Caco-2 (cell line): Measurements from ENCODE around the gene HELZ. TPM values are rescaled to one million over a fixed set of nuclear protein-coding genes. Genes with fewer than 3 reads are reported as not detected.
"Not testable (repeated sequence)": the region's sequence is repeated elsewhere in the genome, so short reads cannot be mapped to it uniquely, and the experiment has no call there.

Experiments
- BruUV-seq: library from RNA; stranded (reverse); fragments of 400-500 nt; replicated peaks from 2 replicates; lab custom pipeline; 2021; lab: Mats Ljungman, UMichigan
- CTCF ChIA-PET: fragments of 300-600 bp; sonication (Branson Sonifier 250); formaldehyde crosslinking; loops from one replicate; lab custom pipeline; 2022; ENCODE audit warnings: antibody characterized with exemption; lab: Charles Lee
- POLR2A ChIA-PET: fragments of 300-600 bp; sonication (Branson Sonifier 250); formaldehyde crosslinking; loops from one replicate; lab custom pipeline; 2022; ENCODE audit warnings: antibody characterized with exemption; lab: Charles Lee
- DNase-seq, 2 experiments: peaks; one replicate each; pipeline versions ENCODE4 v3.0.0 to v3.0.0-alpha.2; 2020 to 2022
- H3K27me3 ChIP-seq: replicated peaks from 2 replicates; pipeline ENCODE4 v1.6.0; 2011; ENCODE audit warnings: low read length; ENCODE audit not compliant: control insufficient read depth, insufficient read depth
- H3K36me3 ChIP-seq: 2 replicates; pipeline ENCODE4 v1.5.1; 2011; ENCODE audit warnings: low read length; ENCODE audit not compliant: control insufficient read depth, insufficient read depth
- H3K4me1 ChIP-seq: fragments of 250-450 bp; sonication (Bioruptor Pico); 2 replicates; pipeline ENCODE4 v1.5.1; 2020; ENCODE audit warnings: mild to moderate bottlenecking
- H3K4me3 ChIP-seq: 2 replicates; pipeline ENCODE4 v1.5.1; 2011; ENCODE audit warnings: low read depth, mild to moderate bottlenecking, control low read depth, low read length
- H3K9me3 ChIP-seq: fragments of 250-450 bp; sonication (Bioruptor Pico); 2 replicates; pipeline ENCODE4 v1.5.1; 2020; ENCODE audit warnings: mild to moderate bottlenecking, moderate library complexity
- H3K27ac Mint-ChIP-seq: one replicate; pipeline ENCODE4 v1.8.0; 2022; ENCODE audit warnings: mixed read lengths; ENCODE audit not compliant: unreplicated experiment
- H3K27me3 Mint-ChIP-seq: one replicate; pipeline ENCODE4 v1.8.0; 2022; ENCODE audit warnings: mixed read lengths; ENCODE audit not compliant: insufficient read depth, unreplicated experiment
- H3K36me3 Mint-ChIP-seq: one replicate; pipeline ENCODE4 v1.8.0; 2022; ENCODE audit warnings: mild to moderate bottlenecking, mixed read lengths; ENCODE audit not compliant: insufficient read depth, unreplicated experiment
- H3K4me1 Mint-ChIP-seq: one replicate; pipeline ENCODE4 v1.8.0; 2022; ENCODE audit warnings: low read depth, mixed read lengths; ENCODE audit not compliant: unreplicated experiment
- H3K4me3 Mint-ChIP-seq: one replicate; pipeline ENCODE4 v1.8.0; 2022; ENCODE audit warnings: mild to moderate bottlenecking, moderate library complexity, mixed read lengths; ENCODE audit not compliant: unreplicated experiment
- H3K9me3 Mint-ChIP-seq: one replicate; pipeline ENCODE4 v1.8.0; 2022; ENCODE audit warnings: mixed read lengths; ENCODE audit not compliant: unreplicated experiment
- CTCF ChIP-seq, 2 experiments: fragments of 200-600 bp in 1 of 2; IDR thresholded peaks; 1 replicate in 1 of 2; 2 replicates in 1 of 2; pipeline versions ENCODE4 v1.5.1 to v1.8.0; 2011 to 2022; ENCODE audit warnings: antibody characterized with exemption in 1 of 2, control low read depth in 1 of 2, inconsistent platforms in 1 of 2, low read depth in 1 of 2, low read length in 1 of 2, mild to moderate bottlenecking in 1 of 2, moderate library complexity in 1 of 2; ENCODE audit not compliant: insufficient read depth in 1 of 2, severe bottlenecking in 1 of 2, unreplicated experiment in 1 of 2
- intact Hi-C: fragments of 100-400 bp; cut with micrococcal nuclease; formaldehyde crosslinking; loops from one replicate; pipeline ENCODE4 v1.10.0; 2022; ENCODE audit not compliant: unreplicated experiment
- total RNA-seq: library from RNA; stranded (reverse); gene quantifications from 2 replicates; pipeline ENCODE4 v1.2.3, GENCODE V29; 2022

The HELZ gene
- total RNA-seq, 1 experiment from 2014 or later: 63.8 TPM

GRCh38 chr17:67128700-67129099, 116.3 kb downstream of the HELZ start:
- H3K4me1 Mint-ChIP-seq: peaks cover 10% of the 10 kb centered on the region
- H3K36me3 ChIP-seq: peaks cover 1% of the 10 kb centered on the region; the same call in 1 of the 2 replicates
- H3K4me3 Mint-ChIP-seq: no peak overlapping the region
- DNase-seq: no peak
- intact Hi-C loops: no loop called here
- H3K27ac Mint-ChIP-seq: no peak overlapping the region
- H3K9me3 Mint-ChIP-seq: no peaks in the 10 kb centered on the region
- no peaks in the 10 kb centered on the region for H3K27me3 ChIP-seq
- no peaks in the 10 kb centered on the region for H3K9me3 ChIP-seq
- H3K4me3 ChIP-seq: no peak overlapping the region
- POLR2A ChIA-PET: no interaction called here
- H3K27me3 Mint-ChIP-seq: no peaks in the 10 kb centered on the region
- H3K36me3 Mint-ChIP-seq: peaks cover 14% of the 10 kb centered on the region
- no peaks in the 10 kb centered on the region for H3K4me1 ChIP-seq
- TF ChIP-seq CTCF (IDR thresholded peaks at IDR 0.05; ENCODE audit: insufficient read depth in 1 of 2, low read depth in 1 of 2, low read length in 1 of 2, severe bottlenecking in 1 of 2, unreplicated experiment in 1 of 2): no peak
- BruUV-seq: no TSS peak
- CTCF ChIA-PET: no interaction called here

- CTCF ChIA-PET: no interaction called here
- Histone ChIP-seq H3K9me3 (no peaks in the 10 kb centered on the region), H3K4me3 (no peak overlapping the region), H3K36me3 (peaks cover 1% of the 10 kb centered on the region; the same call in 1 of the 2 replicates), H3K4me1 (no peaks in the 10 kb centered on the region), H3K27me3 (no peaks in the 10 kb centered on the region)
- peaks cover 10% of the 10 kb centered on the region for H3K4me1 Mint-ChIP-seq
- no peak for DNase-seq
- intact Hi-C loops: no loop called here
- BruUV-seq: no TSS peak
- H3K27ac Mint-ChIP-seq: no peak overlapping the region
- no peak for TF ChIP-seq CTCF (IDR thresholded peaks at IDR 0.05; ENCODE audit: insufficient read depth in 1 of 2, low read depth in 1 of 2, low read length in 1 of 2, severe bottlenecking in 1 of 2, unreplicated experiment in 1 of 2)
- no peaks in the 10 kb centered on the region for H3K27me3 Mint-ChIP-seq
- H3K9me3 Mint-ChIP-seq: no peaks in the 10 kb centered on the region
- POLR2A ChIA-PET: no interaction called here
- no peak overlapping the region for H3K4me3 Mint-ChIP-seq
- H3K36me3 Mint-ChIP-seq: peaks cover 17% of the 10 kb centered on the region
These were observed 117.1 kb downstream of the HELZ start for GRCh38 chr17:67127925-67128324.

- TF ChIP-seq CTCF (IDR thresholded peaks at IDR 0.05; ENCODE audit: insufficient read depth in 1 of 2, low read depth in 1 of 2, low read length in 1 of 2, severe bottlenecking in 1 of 2, unreplicated experiment in 1 of 2): no peak
- no peaks in the 10 kb centered on the region for H3K27me3 Mint-ChIP-seq
- H3K36me3 Mint-ChIP-seq: peaks cover 25% of the 10 kb centered on the region
- no peak overlapping the region for H3K4me3 ChIP-seq
- H3K27me3 ChIP-seq: no peaks in the 10 kb centered on the region
- CTCF ChIA-PET: interaction anchor here (0.6 kb wide), 1 partner anchor 13 kb away, joined by 3 read pairs; no protein-coding TSS in a partner anchor
- no peak overlapping the region for H3K4me3 Mint-ChIP-seq
- no peaks in the 10 kb centered on the region for H3K9me3 ChIP-seq
- peaks cover 10% of the 10 kb centered on the region for H3K4me1 Mint-ChIP-seq
- no peak for DNase-seq
- BruUV-seq: no TSS peak
- intact Hi-C loops: no loop called here
- POLR2A ChIA-PET: interaction anchor here (0.5 kb wide), 1 partner anchor 105 kb away, joined by 6 read pairs; no protein-coding TSS in a partner anchor
- no peaks in the 10 kb centered on the region for H3K9me3 Mint-ChIP-seq
- no peaks in the 10 kb centered on the region for H3K4me1 ChIP-seq
- H3K36me3 ChIP-seq: peaks cover 1% of the 10 kb centered on the region; the same call in 1 of the 2 replicates
- H3K27ac Mint-ChIP-seq: no peak overlapping the region
These were observed 118.0 kb downstream of the HELZ start for GRCh38 chr17:67126983-67127382.

GRCh38 chr17:67126543-67126942, 118.5 kb downstream of the HELZ start:
- H3K27me3 Mint-ChIP-seq, H3K9me3 Mint-ChIP-seq, H3K4me3 Mint-ChIP-seq, H3K4me3 ChIP-seq, H3K9me3 ChIP-seq, intact Hi-C loops, H3K27ac Mint-ChIP-seq, H3K27me3 ChIP-seq, BruUV-seq, H3K4me1 ChIP-seq, H3K4me1 Mint-ChIP-seq, H3K36me3 ChIP-seq, DNase-seq: not testable (repeated sequence)
- H3K36me3 Mint-ChIP-seq: peaks cover 26% of the 10 kb centered on the region
- ChIA-PET POLR2A (interaction anchor here (0.5 kb wide), 1 partner anchor 105 kb away, joined by 6 read pairs; no protein-coding TSS in a partner anchor), CTCF (interaction anchor here (0.5 kb wide), 1 partner anchor 175 kb away, joined by 4 read pairs; no protein-coding TSS in a partner anchor)
